ENCODE results near the gene MTG2. TPM values are rescaled to one million over a fixed set of nuclear protein-coding genes. Genes with fewer than 3 reads are reported as not detected.

Gene MTG2
- total and polyA plus RNA-seq, 2 of the 13 experiments (the other 11 are each of a cell fraction or from before 2014, with no cell fraction given), result 20.4 to 37.8 TPM

GRCh38 chr20:62246872-62247652 is 64.2 kb downstream of the MTG2 start (continued):
- TF ChIP-seq HOXA9 (CRISPR knock-in tag; IDR thresholded peaks at IDR 0.05; ENCODE audit: borderline replicate concordance) (no peak), ZNF616 (CRISPR knock-in tag; IDR thresholded peaks at IDR 0.05; ENCODE audit: low read depth) (0 out of 2 replicates have a peak, but pooled peaks have one; percentile 35), ZNF839 (CRISPR knock-in tag; IDR thresholded peaks at IDR 0.05; ENCODE audit: borderline replicate concordance) (0 out of 2 replicates have a peak, but pooled peaks have one; percentile 21), ZNF891 (CRISPR knock-in tag; IDR thresholded peaks at IDR 0.05) (0 out of 2 replicates have a peak, but pooled peaks have one; percentile 33), NFIC (IDR thresholded peaks at IDR 0.05; ENCODE audit: low read length) (no peak), ZNF501 (CRISPR knock-in tag; IDR thresholded peaks at IDR 0.05) (peak; percentile 21; the same call in 1 of the 2 replicates), ZMYM3 (CRISPR knock-in tag; IDR thresholded peaks at IDR 0.05) (0 out of 2 replicates have a peak, but pooled peaks have one; percentile 25), ZNF572 (CRISPR knock-in tag; IDR thresholded peaks at IDR 0.05) (peak; percentile 68; the same call in 1 of the 2 replicates), BATF2 (CRISPR knock-in tag; IDR thresholded peaks at IDR 0.05) (0 out of 2 replicates have a peak, but pooled peaks have one; percentile 34), PRDM15 (CRISPR knock-in tag; IDR thresholded peaks at IDR 0.05) (no peak), DNMT1 (CRISPR knock-in tag; IDR thresholded peaks at IDR 0.05) (no peak), ZNF615 (CRISPR knock-in tag; IDR thresholded peaks at IDR 0.05; ENCODE audit: borderline replicate concordance) (no peak), ZNF230 (CRISPR knock-in tag; IDR thresholded peaks at IDR 0.05) (no peak), ZNF639 (CRISPR knock-in tag; conservative IDR thresholded peaks at IDR 0.05) (no peak), ZNF720 (CRISPR knock-in tag; IDR thresholded peaks at IDR 0.05) (0 out of 2 replicates have a peak, but pooled peaks have one; percentile 11), ZNF30 (CRISPR knock-in tag; IDR thresholded peaks at IDR 0.05) (no peak), ZC3H13 (CRISPR knock-in tag; IDR thresholded peaks at IDR 0.05) (0 out of 2 replicates have a peak, but pooled peaks have one; percentile 59), RFXANK (CRISPR knock-in tag; IDR thresholded peaks at IDR 0.05) (no peak), HOXD1 (CRISPR knock-in tag; IDR thresholded peaks at IDR 0.05) (no peak), TOPORS (CRISPR knock-in tag; IDR thresholded peaks at IDR 0.05) (no peak), ZNF354B (CRISPR knock-in tag; IDR thresholded peaks at IDR 0.05) (no peak), NONO (IDR thresholded peaks at IDR 0.05) (no peak), NONO (CRISPR knock-in tag; conservative IDR thresholded peaks at IDR 0.05) (peak; percentile 66; the same call in 1 of the 2 replicates), TBX3 (IDR thresholded peaks at IDR 0.05; ENCODE audit: borderline replicate concordance) (no peak), REXO4 (CRISPR knock-in tag; IDR thresholded peaks at IDR 0.05; ENCODE audit: borderline replicate concordance) (no peak)

Measured in HepG2 (cell line).